B cell (primary cell): ENCODE measurements around the gene TMEM222.

Source experiments
- EZH2 ChIP-seq: IDR thresholded peaks from 2 replicates; pipeline ENCODE4 v1.6.1; 2012; ENCODE audit warnings: borderline replicate concordance, low read depth, mild to moderate bottlenecking, moderate library complexity, low read length; ENCODE audit not compliant: insufficient read depth, poor library complexity, severe bottlenecking
- TF ChIP-seq, protein P1 (sequence below): fragments of 200-600 bp; IDR thresholded peaks from one replicate; pipeline ENCODE4 v1.8.0; 2022; ENCODE audit warnings: antibody characterized with exemption, mild to moderate bottlenecking

DNA sequence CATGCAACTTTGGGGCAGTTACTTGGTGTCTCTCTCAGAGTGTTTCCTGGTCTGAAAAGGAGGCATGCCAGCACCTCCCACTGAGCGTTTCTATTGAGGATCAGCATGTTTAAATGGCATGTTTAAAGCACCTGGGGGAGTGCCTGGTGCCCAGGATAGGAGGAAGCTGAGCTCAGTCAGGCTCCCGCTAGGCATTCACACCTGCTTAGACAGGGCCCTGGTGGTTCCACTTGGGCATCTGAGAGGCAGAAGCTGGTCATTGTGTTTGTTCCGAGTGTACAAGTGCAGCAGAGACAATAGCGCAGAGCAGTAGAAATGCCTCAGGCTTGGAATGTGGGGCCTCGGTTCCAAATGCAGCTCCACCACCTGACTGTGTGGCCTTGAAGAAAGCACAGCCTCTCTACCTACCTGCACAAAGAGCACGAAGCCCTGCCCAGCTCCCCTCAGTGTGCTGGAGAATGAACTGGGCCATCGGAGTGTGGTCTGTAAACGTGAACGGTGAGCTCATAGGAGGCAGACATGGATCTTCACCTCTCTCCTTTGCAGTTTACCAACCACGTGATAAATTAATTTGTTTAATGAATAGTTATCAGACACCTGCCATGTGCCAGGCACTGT, 20.3 kb upstream of the TMEM222 start:
- no peak for TF ChIP-seq EZH2
- TF ChIP-seq, protein P1, sequence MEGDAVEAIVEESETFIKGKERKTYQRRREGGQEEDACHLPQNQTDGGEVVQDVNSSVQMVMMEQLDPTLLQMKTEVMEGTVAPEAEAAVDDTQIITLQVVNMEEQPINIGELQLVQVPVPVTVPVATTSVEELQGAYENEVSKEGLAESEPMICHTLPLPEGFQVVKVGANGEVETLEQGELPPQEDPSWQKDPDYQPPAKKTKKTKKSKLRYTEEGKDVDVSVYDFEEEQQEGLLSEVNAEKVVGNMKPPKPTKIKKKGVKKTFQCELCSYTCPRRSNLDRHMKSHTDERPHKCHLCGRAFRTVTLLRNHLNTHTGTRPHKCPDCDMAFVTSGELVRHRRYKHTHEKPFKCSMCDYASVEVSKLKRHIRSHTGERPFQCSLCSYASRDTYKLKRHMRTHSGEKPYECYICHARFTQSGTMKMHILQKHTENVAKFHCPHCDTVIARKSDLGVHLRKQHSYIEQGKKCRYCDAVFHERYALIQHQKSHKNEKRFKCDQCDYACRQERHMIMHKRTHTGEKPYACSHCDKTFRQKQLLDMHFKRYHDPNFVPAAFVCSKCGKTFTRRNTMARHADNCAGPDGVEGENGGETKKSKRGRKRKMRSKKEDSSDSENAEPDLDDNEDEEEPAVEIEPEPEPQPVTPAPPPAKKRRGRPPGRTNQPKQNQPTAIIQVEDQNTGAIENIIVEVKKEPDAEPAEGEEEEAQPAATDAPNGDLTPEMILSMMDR, result no peak
